GM21717 (cell line): ENCODE results near the gene KRT12.
"Not testable (repeated sequence)": the region's sequence is repeated elsewhere in the genome, so short reads cannot be mapped to it uniquely, and the experiment has no call there.

Source experiments
- ATAC-seq: cut with Tn5 transposase; IDR thresholded peaks from one replicate; pipeline ENCODE4 v1.9.1; 2021; ENCODE audit warnings: mild to moderate bottlenecking, moderate library complexity; ENCODE audit not compliant: unreplicated experiment

The KRT12 gene

DNA sequence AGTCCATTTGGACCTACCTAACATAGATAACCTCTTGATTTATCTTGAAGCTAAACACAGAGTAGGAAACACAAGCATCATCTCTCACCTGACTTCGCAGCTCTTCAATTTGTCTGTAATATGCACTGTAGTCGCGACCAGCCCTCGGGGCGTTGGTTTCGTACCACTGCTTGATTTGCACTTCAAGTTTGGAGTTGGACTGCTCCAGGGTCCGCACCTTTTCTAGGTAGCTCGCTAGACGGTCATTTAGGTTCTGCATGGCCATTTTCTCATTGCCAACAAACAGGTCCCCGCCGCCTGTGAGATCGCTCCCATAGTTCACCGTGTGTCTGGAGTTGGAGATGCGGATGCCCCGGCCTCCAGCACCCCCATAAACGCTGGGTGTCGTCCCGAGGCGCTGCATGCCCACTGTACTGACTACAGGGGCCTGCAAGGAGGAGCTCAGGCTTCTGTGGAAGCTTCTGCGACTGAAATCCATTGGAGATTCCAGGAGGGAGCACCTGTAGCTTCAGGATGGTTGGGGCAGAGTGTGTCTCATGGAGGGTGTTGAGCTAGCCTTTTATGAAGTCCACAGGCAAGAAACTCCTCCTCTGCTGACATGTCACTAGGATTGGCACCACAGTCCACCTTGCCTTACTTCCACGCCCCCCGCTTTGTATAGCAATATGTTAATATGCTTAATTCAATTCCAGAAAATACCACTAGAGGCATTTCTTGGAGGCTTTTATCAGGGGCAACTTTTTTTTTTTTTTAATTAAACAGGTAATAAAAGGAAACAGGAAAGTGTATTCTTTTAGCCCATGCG is 17.9 kb upstream of the KRT12 start, which contains the start of gene KRT20:
TSS of gene KRT20 (minus strand) at position 535 of the 805 bp plus-strand sequence. CDS start at position 478, 57 bp downstream.
- no peak for ATAC-seq

DNA sequence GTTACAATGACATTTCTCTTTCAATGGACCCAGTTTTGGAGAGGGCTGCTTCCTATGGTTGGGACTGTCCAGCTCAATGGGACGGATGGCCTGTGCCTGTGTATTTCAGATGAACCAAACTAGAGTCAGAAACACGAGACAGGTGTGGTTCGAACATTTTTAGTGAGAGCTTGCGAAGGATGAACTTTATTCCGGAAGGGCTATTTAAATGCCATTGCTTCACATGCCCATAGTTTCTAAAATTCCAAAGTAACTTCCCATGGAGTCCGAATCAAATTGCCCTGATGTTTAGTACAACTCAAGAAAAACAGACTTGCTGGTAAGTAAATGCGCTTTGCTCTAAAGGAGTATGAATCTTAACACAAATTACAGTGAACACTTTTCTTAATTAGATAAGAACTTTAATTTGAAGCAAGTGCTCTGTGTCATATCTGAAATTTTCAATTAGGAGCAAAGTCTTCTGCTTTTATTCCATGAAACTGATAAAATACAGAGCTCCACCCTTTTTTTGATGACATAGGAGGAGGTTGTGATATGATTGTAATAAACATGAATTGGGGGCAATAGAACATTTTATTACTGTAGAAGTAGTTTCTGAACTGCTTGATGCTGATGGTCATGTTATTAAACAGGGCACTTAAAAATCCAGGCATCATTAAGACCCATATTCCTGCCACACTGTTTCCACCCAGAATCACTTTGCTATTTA is 16.8 kb upstream of the KRT12 start:
- ATAC-seq, result no peak

DNA sequence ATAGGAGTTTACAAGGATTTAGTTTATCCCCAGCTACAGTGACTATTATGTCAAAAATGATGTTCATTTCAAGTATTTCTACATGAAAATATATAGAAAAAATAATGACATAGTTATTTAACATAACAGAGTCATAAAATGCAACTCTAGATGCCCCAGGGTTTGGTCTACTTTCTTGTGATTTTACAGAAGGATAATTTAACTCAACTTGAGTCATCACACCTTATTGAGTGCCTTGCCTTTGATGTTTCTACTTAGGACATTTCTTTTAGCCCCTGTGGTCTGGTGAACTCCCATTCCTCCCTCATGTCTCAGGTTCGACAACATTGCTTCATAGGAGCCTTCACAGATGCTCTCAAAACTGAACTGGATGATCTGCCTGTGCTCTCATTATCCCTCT is 16.0 kb upstream of the KRT12 start:
- no peak for ATAC-seq

DNA sequence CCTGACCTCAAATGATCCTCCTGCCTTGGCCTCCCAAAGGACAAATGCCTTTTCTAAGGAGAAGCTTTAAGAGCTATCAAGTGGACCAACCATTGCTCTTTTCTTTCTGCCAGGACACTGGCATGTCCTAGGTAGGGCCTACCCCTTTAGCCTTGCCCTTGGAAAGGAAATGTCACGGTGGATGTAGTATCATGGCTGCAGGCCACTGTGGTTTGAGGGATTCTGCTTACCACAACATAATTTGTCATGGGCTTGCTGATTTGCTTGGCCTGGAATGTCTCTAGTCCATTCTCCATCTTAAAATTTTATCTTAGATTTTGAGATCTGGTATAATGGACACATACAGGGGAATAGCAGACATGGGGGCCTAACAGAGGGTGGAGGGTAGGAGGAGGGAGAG is 12.0 kb upstream of the KRT12 start:
- no peak for ATAC-seq

DNA sequence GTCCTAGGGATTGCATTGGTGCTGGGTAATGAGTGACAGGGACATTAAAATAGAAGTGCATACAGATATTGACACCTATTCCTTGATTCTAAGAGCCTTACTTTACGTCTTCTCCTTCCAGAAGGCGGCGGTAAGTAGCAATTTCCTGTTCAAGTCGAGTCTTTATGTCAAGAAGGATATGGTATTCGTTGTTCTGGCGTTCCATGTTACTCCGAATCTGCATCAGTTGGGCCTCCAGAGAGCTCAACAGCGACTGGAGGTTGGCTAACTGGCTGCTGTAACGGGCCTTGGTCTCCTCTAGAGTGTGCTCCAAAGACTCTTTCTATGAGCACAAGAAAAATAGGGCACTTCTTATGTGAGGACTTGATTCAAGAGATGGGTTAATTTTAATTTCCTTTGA is 11.0 kb upstream of the KRT12 start:
- no peak for ATAC-seq

DNA sequence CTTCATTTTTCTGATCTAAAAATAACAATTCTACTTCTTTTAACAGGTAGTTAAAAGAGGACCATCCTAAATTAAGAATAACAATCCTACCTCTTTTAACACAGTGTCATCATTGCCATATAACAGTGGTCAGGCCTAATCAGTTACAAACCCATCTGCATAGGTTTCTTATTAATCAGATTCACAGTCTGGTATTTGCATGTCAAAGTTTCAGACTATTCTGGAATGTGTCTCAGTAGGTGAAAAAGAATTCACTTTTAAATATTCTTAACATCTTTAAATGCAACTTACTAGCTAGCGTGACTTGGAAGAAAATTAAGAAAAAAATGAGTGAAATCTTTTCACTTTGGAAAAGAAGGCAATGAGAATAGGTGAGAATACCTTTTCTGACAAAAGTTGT is 6.8 kb upstream of the KRT12 start:
- ATAC-seq, result no peak

DNA sequence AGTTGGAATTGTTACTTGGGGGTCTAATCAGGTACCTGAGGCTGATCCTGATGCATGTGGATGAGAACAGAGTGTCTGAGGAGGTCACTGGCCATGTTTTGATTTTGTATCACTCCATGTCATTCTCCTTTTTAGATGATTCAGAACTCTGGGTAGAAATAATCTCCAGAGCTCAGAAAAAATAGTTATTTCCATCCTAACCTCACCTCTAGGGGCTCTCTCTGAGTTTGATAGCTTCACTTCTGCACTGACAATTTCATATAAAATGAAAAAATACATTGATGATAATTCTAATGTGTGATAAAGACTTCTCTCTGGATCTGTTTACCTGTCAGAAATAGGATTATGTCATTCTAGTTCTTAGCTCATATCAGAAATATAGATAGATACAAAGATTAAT is 6.2 kb upstream of the KRT12 start:
- ATAC-seq, result no peak

DNA sequence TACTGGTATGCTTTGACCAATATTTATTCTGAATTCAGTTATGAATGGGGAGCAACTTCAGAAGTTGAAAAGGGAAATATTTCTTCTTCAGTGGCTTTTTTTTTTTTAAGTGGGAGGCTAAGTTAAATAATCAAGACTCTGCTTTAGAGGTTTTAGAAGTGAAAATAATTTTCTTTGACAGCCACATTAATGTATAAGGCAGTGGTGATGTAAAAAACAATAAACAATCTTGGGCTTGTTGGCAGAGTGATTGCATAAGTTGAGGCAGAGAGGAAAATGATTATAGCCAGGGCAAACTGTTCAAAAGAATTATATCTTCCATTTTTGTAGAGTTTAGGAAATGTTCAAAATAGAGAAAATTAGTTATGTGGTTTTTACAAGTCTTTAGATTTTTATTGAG is 5.4 kb upstream of the KRT12 start:
- ATAC-seq, result no peak

DNA sequence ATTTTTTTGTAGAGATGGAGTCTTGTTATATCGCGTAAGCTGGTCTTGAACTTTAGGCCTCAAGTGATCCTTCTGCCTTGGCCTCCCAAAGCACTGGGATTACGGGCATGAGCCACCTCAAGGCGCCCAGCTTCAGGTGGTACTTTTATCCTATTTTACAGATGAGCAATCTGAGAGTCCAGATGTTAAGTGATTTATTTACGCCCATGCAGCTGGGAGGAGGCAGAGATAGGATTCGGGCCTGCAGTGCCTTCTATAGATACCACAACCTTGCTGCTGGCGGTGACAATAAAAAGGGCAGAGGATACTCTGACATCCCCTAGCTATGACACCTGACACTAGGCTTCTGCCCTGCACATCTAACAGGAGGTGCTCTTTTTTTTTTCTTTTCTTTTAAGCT is 4.3 kb upstream of the KRT12 start:
- ATAC-seq, result no peak

DNA sequence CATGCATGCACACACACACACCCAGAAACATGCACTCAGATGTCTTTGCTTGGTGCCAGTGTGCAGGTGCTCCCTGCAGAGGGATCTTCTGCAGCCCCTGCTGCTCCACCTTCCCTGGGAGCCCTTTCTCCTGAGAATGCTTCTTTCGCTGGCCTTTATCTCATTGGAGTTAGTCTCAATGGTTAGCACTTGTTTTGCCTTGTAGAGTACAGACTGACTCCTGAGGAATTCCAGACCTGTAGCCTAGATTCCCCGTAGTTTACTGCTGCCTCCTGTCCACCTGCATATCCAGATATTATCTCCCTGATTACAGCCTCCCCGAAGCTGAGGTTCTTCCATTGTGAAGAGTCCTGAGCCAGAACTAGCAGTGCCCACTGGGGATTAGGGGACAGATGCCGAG is 3.1 kb upstream of the KRT12 start:
- no peak for ATAC-seq

DNA sequence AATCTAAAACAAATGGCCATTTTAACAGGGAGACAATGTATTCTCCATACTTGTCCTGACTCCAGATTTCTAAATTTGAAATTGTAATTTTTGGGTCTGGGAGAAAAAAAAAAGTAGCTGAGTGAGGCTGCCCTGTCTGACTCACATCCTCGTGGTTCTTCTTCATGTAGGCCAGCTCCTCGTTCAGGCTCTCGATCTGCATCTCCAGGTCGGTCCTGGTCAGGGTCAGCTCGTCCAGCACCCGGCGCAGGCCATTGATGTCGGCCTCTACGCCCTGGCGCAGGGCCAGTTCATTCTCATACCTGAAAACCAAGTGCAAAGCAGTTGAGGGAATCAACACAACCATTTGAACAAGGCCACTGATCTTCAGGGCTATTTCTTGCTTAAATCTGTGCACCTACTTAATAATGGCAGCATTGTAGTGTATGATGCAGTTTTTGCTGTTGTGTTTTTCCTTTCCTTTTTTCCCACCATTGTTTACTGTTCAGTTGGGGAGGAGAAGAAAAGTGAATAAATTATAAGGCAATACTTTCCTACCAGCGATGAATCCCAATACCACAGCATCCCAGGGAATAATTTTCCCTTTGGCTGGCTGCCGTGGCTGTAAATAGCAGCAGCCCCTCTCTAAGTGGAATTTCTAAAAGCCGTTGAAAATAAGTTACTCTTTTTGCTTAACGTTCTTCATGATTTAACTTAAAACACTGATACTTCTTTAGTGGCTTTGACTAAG is 2.2 kb downstream of the KRT12 start:
- no peak for ATAC-seq

DNA sequence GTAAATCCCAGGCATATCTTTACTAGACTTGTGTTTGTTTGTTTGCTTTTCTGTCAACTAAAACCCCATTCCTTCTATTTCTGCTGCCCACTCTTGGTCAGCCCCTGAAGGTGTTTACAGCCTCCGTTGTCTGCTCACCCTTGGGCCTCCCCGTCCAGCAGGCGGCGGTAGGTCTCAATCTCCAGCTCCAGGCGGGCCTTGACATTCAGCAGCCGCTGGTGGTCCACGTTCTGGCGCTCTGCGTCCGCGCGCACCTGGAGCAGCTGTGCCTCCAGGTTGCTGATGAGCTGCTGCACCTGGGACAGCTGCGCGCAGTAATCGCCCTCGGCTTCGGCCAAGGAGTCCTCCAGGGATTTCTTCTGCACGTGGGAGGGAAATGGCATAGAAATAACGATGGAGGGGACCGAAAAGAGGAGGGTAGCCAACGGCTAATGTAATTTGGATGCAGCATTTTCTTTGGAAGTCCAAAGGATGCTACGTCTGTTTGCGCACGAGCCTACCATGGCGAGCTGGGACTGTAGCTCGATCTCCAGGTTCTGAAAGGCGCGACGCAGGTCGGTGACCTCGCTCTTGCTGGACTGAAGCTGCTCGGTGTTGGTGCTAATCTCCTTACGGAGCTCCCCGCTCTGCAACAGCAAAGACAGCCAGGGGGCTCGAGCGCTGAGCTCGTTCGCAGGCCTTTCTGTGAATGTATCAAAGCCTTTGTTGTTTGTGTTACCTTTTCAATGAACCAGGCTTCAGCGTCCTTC is 3.9 kb downstream of the KRT12 start:
- no peak for ATAC-seq

DNA sequence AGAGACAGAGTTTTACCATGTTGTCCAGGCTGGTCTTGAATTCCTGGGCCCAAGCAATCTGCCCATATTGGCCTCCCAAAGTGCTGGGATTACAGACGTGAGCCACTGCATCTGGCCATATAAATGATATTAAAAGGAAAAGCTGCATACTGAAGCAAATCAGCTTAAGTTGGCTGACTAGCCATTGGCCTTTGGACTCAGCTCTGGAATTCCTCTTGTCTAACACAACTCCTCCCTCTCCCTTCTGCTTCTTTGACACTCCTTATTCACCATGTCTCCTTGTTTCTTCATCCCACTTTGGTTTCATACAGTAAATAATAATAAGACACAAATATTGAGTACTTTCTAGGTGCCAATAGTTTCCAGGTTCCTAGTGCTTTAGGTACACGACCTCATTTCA is 7.5 kb downstream of the KRT12 start:
- ATAC-seq, result no peak

DNA sequence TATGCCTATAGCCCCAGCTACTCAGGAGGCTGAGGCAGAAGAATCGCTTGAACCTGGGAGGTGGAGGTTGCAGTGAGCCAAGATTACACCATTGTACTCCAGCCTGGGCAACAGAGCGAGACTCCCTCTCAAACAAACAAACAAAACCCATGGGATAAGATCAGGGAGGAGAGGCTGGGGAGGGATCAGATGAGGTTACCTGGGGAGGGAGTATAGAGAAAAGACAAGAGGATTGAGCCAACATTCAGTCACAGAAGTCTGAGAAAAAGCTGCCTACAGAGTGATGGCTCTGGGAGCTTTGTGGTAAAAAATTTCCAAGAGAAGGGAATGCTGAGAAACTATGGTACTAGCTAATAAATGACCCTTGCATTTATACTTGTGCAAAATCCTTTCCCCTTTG is 8.4 kb downstream of the KRT12 start:
- ATAC-seq, result not testable (repeated sequence)

DNA sequence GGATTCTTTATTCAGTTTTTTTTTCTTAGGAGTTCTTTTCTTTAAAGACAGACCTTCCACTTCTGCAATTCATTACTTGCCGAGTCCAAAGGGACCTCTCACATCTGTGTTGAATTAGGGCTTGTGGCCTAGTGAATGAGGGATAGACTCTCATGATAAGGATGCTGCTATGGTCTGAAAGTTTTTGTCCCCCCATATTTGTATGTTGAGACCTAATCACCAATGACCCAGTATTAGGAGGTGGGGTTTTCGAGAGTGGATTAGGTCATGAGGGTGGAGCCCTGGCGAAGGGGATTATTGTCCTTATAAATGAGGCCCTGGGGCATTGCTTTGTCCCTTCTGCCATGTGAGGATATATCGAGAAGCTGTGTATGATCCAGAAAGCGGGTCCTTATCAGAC is 9.5 kb downstream of the KRT12 start:
- no peak for ATAC-seq

DNA sequence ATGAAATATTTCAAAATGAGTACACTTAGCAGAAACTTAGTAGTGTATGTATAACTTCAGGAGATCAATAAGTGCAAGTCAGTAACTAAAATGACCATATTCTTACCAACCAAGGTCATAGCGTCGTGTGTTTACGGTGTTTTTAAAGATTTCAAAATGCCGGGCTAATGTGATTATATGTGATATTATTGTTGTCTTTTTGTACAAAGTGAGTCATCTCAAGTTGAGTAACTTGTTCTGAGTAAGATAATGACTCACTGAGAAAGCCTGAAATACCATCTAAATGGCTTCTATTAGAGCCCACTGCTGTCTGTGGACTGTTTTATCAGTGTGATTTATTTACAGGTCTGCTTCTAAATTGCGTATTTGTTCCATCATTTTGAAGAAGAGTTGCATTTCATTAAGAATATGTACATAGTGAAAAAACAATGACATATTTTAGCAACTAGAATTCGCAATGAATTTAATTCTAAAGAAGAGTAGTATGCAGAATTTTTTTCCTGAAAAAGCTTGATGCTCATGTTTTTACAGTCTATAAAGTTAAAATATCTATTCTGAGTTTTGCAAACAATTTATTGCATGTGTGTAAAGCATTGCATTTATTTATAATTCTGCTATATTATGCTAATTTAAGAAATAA is 12.7 kb downstream of the KRT12 start:
- ATAC-seq, result no peak

DNA sequence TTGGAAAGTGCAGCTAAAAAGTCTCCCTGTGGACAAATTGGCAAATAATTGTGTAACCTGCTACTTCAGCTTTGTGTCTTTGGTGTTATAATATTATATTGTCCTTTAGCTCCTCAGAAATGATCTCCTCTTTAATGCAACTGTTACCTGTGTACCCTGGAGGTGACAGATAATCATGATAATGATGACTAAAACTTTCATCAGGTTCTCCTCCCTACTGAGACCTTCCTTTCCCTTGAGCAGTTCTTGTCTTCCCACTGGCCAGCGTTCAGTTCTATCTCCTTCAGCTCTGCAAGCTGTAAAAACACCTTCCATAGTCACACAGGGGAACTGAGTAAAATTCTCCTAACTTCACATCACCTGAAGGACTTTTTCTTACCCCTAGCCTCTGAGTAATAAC is 14.7 kb downstream of the KRT12 start:
- no peak for ATAC-seq

DNA sequence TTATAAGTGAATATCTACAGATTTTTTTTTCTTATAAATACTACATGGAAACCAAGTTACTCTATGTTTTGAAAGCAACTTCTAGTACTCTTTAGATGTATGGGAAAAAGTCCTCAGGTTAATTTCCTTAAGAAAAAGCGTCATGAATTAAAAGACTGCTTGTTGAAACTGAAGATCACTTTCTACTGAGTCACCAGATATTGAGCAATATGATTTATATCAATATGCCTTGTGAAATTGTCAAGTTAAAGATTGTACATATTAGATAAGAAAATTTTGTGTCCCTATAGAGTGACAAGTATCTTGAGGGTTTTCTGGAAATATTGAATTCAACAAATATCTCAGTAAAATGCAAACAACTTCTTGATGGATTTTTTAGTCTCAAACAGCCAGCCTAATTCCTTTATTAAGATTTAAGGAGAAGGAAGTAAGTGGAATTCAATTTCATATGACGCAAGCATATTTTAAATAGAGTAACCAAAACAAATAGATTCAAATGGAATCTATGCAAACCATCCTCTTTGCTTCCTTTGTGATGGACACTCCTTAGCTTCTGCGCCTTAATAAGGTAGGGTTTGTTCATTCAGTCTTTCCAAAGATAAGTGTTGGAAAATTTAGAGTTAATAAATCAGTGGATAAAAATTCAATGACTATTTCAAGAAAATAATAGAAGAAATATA is 16.6 kb downstream of the KRT12 start:
- ATAC-seq, result no peak

DNA sequence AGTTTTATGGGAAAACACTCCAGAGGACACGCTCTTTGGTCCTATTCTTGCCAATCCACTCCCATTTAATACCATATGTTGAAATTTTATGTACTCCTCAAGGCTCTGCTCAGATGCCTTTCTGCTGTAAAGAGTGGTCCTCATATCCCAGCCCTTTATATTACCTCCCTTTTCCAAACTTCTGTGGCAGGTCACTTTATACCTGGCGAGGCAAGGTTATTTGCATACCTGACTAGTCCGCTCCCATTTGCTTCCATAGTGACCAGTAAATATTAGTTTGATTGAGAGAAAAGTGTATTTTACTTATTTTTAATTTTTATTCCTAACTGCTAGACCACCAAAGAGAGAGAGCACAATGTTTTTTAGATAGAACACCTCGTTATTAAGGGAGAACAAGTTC is 17.3 kb downstream of the KRT12 start:
- no peak for ATAC-seq

DNA sequence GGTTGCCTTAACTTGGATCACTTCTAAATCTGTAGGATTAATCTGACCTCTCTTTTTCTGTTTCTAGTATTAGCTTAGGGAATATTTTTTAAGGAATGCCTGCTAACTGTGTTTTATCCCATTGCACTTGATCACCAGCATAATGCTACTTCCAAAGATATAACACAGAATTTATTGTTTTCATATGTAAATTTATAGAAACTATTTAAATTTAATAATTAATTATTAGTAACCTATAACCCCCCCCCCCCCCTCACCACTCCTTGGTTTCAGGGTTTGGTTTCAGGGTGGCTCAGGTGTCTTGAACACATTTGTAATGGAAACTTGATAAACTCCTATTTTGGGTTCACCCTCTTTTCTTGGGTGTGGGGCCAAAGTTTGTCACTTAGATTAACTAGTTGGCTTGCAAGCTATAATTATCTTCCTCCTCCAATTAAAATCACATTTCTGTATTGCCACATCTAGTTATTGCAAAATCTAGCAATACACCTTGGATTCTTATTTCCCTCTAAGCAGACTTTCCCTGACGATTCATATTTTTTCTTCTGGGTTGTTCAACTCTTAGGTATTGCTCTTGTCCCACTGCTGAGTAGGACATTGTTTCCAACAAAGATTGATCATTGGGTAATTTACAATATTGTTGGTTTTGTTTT is 18.3 kb downstream of the KRT12 start:
- ATAC-seq, result no peak
